GM10248 (cell line): ENCODE results near the gene GLI2.

ENCODE experiments used
- CTCF ChIA-PET: fragments of 300-600 bp; sonication (Branson Sonifier 250); formaldehyde crosslinking; extraction: SDS; loops from one replicate; lab custom pipeline; 2021; ENCODE audit warnings: antibody characterized with exemption; lab: Yijun Ruan, JAX
- POLR2A ChIA-PET: fragments of 350-650 bp; sonication (Branson Sonifier 250); formaldehyde crosslinking; extraction: SDS; loops from one replicate; lab custom pipeline; 2020; ENCODE audit warnings: antibody characterized with exemption; lab: Yijun Ruan, JAX
- DNase-seq: peaks from one replicate; pipeline ENCODE4 v3.0.0; 2012; ENCODE audit errors: extremely low spot score
- TF ChIP-seq, protein P1 (sequence below): IDR thresholded peaks from 2 replicates; pipeline ENCODE4 v1.5.1; 2012; ENCODE audit warnings: mild to moderate bottlenecking, low read depth; ENCODE audit errors: extremely low read depth, missing control alignments, control extremely low read depth

The GLI2 gene

DNA sequence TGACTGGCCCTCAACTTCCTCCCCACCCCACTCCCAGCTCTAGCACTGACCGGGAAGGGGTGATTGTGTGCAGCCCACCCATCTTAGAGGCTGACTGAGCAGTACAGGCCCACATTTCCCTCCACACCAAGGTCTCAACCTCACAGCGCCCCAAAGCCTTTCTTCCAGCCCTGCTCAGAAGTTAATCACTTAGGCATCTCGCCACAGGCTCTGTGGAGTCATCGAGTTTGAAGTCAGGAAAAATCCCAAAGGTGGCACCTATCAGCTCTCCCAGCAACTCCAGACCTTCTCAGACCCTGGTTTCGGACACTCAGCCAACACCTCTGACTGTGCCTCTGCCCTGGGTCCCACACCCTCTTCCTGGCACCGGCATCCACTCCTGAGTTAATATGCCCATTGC, 43.0 kb upstream of the GLI2 start:
- ChIA-PET POLR2A (no interaction called here), CTCF (no interaction called here)
- TF ChIP-seq, protein P1, sequence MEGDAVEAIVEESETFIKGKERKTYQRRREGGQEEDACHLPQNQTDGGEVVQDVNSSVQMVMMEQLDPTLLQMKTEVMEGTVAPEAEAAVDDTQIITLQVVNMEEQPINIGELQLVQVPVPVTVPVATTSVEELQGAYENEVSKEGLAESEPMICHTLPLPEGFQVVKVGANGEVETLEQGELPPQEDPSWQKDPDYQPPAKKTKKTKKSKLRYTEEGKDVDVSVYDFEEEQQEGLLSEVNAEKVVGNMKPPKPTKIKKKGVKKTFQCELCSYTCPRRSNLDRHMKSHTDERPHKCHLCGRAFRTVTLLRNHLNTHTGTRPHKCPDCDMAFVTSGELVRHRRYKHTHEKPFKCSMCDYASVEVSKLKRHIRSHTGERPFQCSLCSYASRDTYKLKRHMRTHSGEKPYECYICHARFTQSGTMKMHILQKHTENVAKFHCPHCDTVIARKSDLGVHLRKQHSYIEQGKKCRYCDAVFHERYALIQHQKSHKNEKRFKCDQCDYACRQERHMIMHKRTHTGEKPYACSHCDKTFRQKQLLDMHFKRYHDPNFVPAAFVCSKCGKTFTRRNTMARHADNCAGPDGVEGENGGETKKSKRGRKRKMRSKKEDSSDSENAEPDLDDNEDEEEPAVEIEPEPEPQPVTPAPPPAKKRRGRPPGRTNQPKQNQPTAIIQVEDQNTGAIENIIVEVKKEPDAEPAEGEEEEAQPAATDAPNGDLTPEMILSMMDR = no peak
- no peak for DNase-seq

DNA sequence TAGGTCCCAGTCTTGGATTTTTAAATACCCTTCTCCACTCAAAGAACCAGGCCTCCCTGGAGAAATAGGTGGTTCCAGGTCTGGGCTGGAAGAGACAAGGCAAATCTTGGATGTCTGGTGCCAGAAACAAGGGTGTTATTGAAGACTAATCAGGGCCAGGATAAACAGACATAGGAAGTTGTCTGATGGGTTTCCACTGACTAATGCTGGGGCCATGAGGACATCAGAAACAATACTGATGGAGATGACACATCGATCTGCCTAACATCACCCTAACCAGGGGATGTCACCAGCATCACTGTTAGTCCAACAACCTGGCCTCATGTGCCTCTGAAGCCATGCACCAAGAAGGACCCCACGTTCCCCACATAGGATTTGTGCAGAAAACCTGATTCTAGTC, 42.5 kb upstream of the GLI2 start:
- TF ChIP-seq, protein P1 = no peak
- ChIA-PET CTCF (no interaction called here), POLR2A (no interaction called here)
- no peak for DNase-seq

DNA sequence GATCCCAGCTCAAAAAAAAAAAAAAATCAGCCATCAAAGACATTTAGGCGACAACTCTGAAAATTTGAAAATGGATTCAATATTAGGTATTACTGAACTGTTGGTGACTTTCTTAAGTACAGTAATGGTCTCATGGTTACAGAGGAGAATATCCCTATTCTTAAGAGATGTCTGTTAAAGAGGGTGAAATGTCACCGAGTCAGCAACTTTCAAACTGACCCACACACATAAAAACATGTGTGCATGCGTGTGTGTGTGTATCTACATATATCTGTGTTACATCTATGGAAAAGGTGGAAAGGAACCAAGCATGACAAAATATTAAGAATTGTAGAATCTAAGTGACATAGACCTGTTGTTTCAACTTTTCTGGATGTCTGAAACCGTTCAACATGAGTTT, 41.6 kb upstream of the GLI2 start:
- TF ChIP-seq, protein P1 = no peak
- ChIA-PET CTCF (interaction anchor here (1.2 to 1.4 kb wide), 3 partner anchors 13 to 386 kb away, joined by 3 to 5 read pairs (median 3); no protein-coding TSS in a partner anchor), POLR2A (no interaction called here)
- no peak for DNase-seq

DNA sequence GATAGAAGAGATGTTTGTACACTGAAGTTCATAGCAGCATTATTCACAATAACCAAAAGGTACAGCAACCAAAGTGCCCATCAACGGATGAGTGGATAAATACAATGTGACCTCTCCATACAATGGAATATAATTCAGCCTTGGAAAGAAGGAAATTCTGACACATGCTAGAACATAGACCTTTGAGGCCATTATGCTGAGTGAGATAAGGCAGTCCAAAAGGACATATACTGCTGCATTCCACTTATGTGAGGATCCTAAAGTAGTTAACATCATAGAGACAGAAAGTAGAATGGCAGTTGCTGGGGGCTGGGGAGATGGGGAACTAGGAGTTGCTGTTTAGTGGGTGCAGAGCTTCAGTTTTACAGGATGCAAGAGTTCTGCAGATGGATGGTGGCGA, 38.2 kb upstream of the GLI2 start:
- DNase-seq = no peak
- POLR2A ChIA-PET = interaction anchor here (0.6 kb wide), 1 partner anchor 9 kb away, joined by 3 read pairs; no protein-coding TSS in a partner anchor
- CTCF ChIA-PET = no interaction called here
- TF ChIP-seq, protein P1 = no peak

DNA sequence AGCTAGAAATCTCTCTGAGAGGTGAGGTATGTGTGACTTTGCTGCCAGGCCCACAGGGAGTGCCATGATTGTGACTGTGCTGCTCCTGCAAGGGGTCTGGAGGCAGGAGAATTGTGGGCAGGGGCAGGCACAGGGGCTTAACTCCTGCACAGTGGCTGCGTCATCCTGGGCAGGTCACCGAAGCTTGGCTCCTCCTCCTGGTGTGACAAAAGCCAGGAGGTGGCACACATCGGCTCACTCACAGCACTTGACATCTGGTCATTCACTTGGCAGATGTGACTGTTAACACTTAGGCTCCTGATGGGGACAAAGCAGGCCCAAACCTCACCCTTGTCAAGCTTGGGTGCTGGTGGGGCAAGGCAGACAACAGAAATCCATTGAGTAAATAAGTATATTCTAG, 36.4 kb upstream of the GLI2 start:
- CTCF ChIA-PET = interaction anchor here (1.1 to 3.1 kb wide), 5 partner anchors 9 to 380 kb away, joined by 4 to 12 read pairs (median 6); no protein-coding TSS in a partner anchor
- POLR2A ChIA-PET = no interaction called here
- TF ChIP-seq, protein P1 = no peak
- no peak for DNase-seq

DNA sequence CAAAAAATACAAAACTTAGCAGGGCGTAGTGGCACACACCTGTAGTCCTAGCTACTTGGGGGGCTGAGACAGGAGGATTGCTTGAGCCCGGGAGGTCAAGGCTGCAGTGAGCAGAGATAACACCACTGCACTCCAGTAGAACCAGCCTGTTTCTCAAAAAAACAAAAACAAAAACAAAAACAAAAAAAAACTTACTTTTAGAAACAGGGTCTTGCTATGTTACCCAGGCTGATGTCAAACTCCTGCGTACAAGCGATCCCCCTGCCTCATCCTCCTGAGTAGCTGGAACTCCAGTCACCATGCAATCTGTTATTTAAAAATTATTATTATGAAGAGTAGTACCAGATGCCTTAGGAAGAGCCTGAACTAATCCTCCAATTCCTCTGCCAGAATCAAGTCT, 35.0 kb upstream of the GLI2 start:
- TF ChIP-seq, protein P1 = no peak
- no peak for DNase-seq
- POLR2A ChIA-PET = interaction anchor here (0.6 kb wide), 1 partner anchor 1631 kb away, joined by 4 read pairs; no protein-coding TSS in a partner anchor
- CTCF ChIA-PET = interaction anchor here (0.9 to 3.1 kb wide), 2 partner anchors 20 to 379 kb away, joined by 3 to 12 read pairs; no protein-coding TSS in a partner anchor
